ENCODE measurements around the gene EFCAB5. TPM values are rescaled to one million over a fixed set of nuclear protein-coding genes. Genes with fewer than 3 reads are reported as not detected.
A peak's percentile ranks its signal among the peaks of the same experiment; 100 is the strongest.
"Not testable (repeated sequence)": the region's sequence is repeated elsewhere in the genome, so short reads cannot be mapped to it uniquely, and the experiment has no call there.

EFCAB5 gene
- total RNA-seq, 1 experiment from 2014 or later, result not detected

GRCh38 chr17:29935909-29936308 lies 5.5 kb upstream of the EFCAB5 start:
- DNase-seq (ENCODE audit: low read depth), result not testable (repeated sequence)

- no peak for DNase-seq (ENCODE audit: low read depth)
These were observed 4.7 kb upstream of the EFCAB5 start for GRCh38 chr17:29936724-29937123.

GRCh38 chr17:29945281-29945680 lies 3.8 kb downstream of the EFCAB5 start:
- no peak for DNase-seq (ENCODE audit: low read depth)

GRCh38 chr17:29948448-29949215 lies 7.2 kb downstream of the EFCAB5 start:
- no peak for DNase-seq (ENCODE audit: low read depth)

GRCh38 chr17:29949696-29950095 lies 8.3 kb downstream of the EFCAB5 start:
- no peak for DNase-seq (ENCODE audit: low read depth)

GRCh38 chr17:29954405-29954804 lies 13.0 kb downstream of the EFCAB5 start:
- no peak for DNase-seq (ENCODE audit: low read depth)

- DNase-seq (ENCODE audit: low read depth), result no peak
These were observed 14.8 kb downstream of the EFCAB5 start for GRCh38 chr17:29956225-29956624.

GRCh38 chr17:29957488-29957887 lies 16.1 kb downstream of the EFCAB5 start:
- DNase-seq (ENCODE audit: low read depth), result not testable (repeated sequence)

- DNase-seq (ENCODE audit: low read depth), result peak; percentile 16
These were observed 17.7 kb downstream of the EFCAB5 start for GRCh38 chr17:29958947-29959657.

- peak; percentile 6 for DNase-seq (ENCODE audit: low read depth)
These were observed 18.4 kb downstream of the EFCAB5 start for GRCh38 chr17:29959658-29960337.

GRCh38 chr17:29962656-29963055 lies 21.2 kb downstream of the EFCAB5 start:
- peak; percentile 21 for DNase-seq (ENCODE audit: low read depth)

GRCh38 chr17:29968271-29968670 lies 26.8 kb downstream of the EFCAB5 start:
- DNase-seq (ENCODE audit: low read depth), result no peak

- DNase-seq (ENCODE audit: low read depth), result no peak
These were observed 30.8 kb downstream of the EFCAB5 start for GRCh38 chr17:29972277-29972676.

GRCh38 chr17:29973005-29973404 lies 31.6 kb downstream of the EFCAB5 start:
- no peak for DNase-seq (ENCODE audit: low read depth)

GRCh38 chr17:29977836-29978235 lies 36.4 kb downstream of the EFCAB5 start:
- DNase-seq (ENCODE audit: low read depth), result peak; percentile 23

GRCh38 chr17:29980261-29980660 lies 38.8 kb downstream of the EFCAB5 start:
- no peak for DNase-seq (ENCODE audit: low read depth)

GRCh38 chr17:29982991-29983653 lies 41.7 kb downstream of the EFCAB5 start:
- DNase-seq (ENCODE audit: low read depth), result peak; percentile 8

- DNase-seq (ENCODE audit: low read depth), result no peak
These were observed 55.0 kb downstream of the EFCAB5 start for GRCh38 chr17:29996458-29996857.

- no peak for DNase-seq (ENCODE audit: low read depth)
These were observed 58.7 kb downstream of the EFCAB5 start for GRCh38 chr17:30000001-30000754.

GRCh38 chr17:30000755-30001257 lies 59.4 kb downstream of the EFCAB5 start:
- DNase-seq (ENCODE audit: low read depth), result no peak

- no peak for DNase-seq (ENCODE audit: low read depth)
These were observed 60.7 kb downstream of the EFCAB5 start for GRCh38 chr17:30002088-30002487.

All from RPMI7951 (cell line).